ENCODE data around the gene PCBD2.

The PCBD2 gene

GRCh38 chr5:135008556-135008955, 103.6 kb downstream of the PCBD2 start:
- no peak for DNase-seq

GRCh38 chr5:135008981-135009735, 104.2 kb downstream of the PCBD2 start:
- DNase-seq = no peak

GRCh38 chr5:135009736-135010501, 105.0 kb downstream of the PCBD2 start:
- DNase-seq = no peak

- no peak for DNase-seq
These were observed 105.8 kb downstream of the PCBD2 start for GRCh38 chr5:135010502-135011354.

GRCh38 chr5:135011355-135012032, 106.6 kb downstream of the PCBD2 start:
- DNase-seq = no peak

GRCh38 chr5:135012033-135012588, 107.2 kb downstream of the PCBD2 start:
- DNase-seq = no peak

Data from fibroblast of skin of back (primary cell).